HG02610 (cell line): ENCODE measurements around the gene RPL27.

ENCODE experiments used
- ATAC-seq: cut with Tn5 transposase; IDR thresholded peaks from one replicate; pipeline ENCODE4 v1.9.1; 2021; ENCODE audit warnings: mild to moderate bottlenecking, moderate library complexity; ENCODE audit not compliant: unreplicated experiment

The RPL27 gene

DNA sequence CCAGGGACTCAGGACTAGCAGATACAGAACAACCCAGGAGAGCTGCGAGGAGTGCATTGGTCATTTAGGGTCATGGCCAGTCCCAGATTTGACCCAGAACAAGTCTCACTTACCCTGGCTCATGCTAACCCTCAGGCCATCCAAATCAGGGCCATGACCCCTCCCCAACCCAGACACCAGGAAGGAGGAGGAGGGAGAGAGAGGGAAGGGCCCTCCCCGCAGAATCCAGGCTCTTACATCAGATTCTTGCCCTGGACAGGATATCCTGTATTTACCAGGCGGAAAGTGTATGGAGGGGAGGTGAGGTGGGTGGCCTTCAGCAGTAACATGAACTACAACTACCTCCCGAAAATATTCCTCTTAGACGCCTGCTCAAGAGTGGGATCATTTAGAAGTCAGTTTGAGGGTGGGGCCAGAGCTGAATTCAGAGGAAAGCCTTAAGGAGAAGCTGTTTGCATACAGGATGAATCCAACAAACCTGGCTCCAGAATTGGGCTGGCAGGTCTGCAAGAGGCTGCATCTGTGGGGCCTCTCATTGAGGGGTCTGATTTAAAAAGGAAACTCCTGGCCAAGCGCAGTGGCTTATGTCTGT, 21.9 kb downstream of the RPL27 start:
- no peak for ATAC-seq

- no peak for ATAC-seq
Measured at GRCh38 chr17:43020789-43021740, 22.8 kb downstream of the RPL27 start.

- ATAC-seq: no peak
Measured at GRCh38 chr17:43021741-43022512, 23.7 kb downstream of the RPL27 start, which contains the start of gene VAT1. Gene VAT1 (minus strand): TSS chr17:43022385. CDS start chr17:43022322, 63 bp downstream.

DNA sequence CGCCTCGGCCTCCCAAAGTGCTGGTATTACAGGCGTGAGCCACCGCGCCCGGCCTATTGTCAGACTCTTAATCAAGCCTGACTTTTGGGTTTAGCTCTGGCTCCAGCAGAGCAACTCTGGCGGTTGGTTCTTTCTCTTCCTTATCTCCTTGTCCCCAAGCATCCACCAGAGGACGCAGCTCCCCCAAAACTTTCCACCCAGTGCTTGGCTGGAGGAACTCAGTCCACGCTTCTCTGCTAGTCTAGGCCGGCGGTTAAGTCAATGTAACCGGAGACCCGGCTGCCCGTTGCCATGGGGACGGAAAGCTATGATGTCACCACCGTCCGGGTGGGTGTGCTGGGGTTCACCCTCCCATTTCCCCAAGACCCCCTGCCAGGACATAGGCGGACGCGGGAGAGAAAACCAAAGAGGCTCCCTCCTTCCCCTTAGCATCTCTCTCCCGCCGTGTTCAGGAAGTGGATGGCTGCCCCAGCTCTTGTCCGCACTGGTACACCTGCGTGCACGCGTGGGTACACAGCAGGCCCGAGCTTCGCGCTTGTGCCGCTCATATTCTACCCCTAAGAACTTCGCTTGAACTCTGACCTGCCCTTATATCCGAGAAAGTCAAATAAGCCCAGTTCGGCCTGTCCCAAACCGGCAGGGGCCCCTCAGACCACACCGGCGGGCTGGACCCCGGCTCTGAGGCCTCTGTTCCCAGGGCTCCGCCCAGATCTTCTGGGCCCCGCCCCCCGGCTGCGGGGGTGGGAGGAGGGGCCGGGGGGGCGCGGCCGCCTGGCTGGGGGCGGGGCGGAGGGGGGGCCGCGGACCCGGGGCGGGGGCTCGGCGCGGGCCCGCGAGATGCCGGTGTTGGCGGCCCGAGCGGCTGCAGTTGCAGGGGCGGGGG, 26.4 kb downstream of the RPL27 start, which contains the start of gene RND2:
TSS of gene RND2 (plus strand) at position 825 of the 883 bp plus-strand sequence. CDS start 117 bp downstream, outside the sequence.
- peak; percentile 43 for ATAC-seq

DNA sequence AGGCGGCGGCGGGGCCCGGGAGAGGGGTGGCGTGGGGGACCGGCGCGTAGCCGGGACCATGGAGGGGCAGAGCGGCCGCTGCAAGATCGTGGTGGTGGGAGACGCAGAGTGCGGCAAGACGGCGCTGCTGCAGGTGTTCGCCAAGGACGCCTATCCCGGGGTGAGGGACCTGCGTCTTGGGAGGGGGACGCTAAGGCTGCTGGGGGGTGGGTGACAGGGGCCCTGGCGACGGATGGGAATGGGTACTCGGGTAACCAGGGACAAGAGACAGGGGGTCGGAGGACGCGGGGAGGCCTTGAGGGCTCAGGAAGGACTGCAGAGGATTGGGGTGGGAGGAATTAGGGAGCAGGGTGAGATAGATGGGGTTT, 27.1 kb downstream of the RPL27 start:
- ATAC-seq: no peak

GRCh38 chr17:43025766-43026537, 27.7 kb downstream of the RPL27 start:
- ATAC-seq: no peak

DNA sequence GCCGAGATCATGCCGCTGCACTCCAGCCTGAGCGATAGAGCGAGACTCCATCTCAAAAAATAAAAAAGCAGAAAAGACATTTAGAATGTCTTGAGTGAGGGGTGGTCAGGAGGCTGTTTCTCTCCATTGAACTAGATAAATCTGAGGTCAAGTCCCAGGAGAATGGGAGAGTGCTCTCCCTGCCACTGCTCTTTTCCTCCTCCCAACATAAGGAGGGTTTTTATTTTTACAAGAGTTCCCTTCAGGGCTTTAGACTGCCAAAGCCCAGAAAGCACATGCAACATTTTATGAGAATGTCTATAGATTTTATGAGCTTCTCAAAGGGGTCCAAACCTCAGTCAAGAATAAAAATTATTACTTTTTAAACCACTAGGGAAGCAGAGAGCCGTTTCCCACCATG, 28.4 kb downstream of the RPL27 start:
- no peak for ATAC-seq

DNA sequence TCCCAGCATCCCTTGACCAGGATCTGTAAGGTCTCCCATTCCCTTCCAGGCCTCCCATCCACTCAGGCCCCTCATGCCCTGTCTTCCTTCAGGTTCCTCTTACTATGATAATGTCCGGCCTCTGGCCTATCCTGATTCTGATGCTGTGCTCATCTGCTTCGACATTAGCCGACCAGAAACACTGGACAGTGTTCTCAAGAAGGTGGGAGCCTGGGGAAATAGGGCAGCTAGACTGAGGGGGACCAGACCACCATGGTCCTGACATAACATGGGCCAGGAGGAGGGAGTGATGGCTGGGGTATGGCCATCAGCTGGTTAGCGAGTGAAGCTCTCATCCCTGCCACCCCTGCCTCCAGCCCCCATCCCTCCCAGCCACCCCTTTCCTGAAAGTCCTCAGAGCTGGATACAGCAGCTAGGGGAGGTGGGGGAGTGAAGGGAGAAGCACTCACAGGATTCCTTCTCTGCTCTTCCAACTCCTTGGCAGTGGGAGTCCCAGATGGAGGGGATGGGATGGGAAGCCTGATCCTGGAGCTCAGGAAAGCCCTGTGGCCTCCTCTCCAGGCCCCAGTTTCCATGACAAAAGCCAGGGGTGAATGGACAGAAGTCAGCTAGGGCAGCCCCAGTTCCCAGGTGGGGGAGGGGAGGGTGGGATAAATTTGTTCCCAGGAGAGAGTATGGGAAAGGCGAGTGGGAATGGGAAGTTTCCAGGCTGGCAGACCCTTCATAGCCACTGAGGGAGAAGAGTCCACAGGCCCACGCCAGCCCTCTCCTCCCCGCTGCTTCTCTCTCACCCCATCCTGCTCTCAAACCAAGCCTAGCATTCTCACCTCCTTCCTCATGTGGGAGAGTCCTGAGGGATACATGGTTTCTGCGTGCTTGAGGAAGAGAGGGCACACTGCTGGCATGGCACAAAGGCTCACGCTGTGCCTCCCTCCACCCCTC, 29.1 kb downstream of the RPL27 start:
- no peak for ATAC-seq

- no peak for ATAC-seq
Measured at GRCh38 chr17:43028221-43028861, 30.1 kb downstream of the RPL27 start.

- ATAC-seq: no peak
Measured at GRCh38 chr17:43030137-43030767, 32.0 kb downstream of the RPL27 start.

GRCh38 chr17:43031666-43032065, 33.4 kb downstream of the RPL27 start:
- no peak for ATAC-seq

DNA sequence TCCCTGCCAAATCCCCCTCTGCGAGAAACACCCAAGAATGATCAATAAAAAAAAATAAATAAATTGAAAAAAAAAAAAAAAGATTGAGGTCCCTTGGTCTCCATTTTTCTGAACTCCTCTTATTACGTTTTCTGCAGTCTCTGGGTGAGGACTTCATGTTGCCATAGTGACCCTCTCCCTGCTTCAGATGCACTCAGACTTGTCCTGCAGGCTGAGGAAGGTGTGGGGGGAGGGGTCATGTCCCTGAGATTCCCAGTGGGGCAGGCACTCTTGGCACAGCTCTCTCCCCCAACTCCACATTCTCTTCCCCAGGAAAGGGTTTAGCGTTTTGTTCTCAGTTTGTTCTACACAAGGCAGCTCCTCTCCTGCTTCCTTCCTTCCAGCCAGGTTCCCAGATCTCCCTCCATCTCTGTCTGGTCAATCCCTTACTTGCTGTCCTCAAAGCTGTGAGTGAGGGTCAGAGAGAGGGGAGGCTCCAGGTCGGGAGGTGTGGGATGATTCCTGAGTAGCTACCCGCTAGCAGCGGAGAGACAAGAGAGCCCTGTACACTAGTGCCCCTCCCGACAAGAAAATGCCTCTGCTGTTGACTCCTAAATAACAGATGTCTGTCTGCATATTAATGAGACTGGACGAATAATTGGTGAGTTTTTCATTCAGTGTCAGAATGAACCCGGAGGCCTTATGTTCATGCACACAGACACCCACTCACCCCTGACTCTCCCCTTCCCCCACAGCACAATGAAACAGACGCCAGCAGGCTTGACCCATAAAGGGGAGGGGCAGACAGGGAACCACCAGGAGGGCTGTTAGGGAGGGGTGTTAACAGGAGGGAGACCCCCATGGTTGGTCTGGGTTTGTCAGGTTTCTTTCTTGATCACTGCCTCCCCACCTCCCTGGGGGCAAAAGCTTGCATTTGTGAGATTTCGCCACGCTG, 36.0 kb downstream of the RPL27 start:
- no peak for ATAC-seq

DNA sequence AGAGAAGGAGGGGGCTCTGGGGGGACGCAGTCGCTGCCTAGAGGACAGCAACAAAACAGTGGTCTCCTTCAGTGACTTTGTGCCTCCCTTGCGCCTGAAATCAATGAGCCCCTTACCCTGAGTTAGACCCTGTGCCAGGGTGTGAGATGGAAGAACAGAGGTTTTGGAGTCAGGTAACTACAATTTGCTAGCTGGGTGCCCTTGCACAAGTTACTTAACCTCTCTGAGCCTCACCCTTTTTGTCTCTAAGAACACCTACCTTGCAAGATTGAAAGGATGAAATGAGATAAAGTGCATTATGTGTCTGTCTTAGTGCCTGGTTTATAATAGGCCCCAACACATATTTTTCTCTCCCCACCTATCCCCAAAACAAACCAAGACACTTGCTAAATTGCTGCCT, 36.7 kb downstream of the RPL27 start:
- no peak for ATAC-seq

DNA sequence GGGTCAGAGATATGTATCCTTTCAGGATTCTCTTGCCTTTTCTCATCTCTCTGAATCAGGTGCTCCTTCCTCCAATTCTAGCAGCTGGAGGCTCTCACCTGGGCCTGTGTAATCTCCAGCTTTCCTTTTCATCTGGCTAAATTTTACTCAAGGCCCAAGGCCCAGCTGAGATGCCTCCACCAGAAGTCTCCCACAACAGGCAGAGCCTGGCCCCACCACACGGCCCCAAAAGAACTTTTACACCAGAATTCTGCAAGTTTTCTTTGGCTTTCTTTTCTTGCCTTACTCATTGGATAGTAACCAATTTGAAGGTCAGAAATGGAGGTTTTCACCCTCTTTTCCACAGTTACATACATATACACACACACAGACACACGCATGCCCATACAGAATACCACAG, 41.4 kb downstream of the RPL27 start:
- no peak for ATAC-seq

GRCh38 chr17:43040655-43041054, 42.4 kb downstream of the RPL27 start:
- no peak for ATAC-seq

GRCh38 chr17:43042025-43042628, 43.9 kb downstream of the RPL27 start:
- no peak for ATAC-seq
